Right lobe of liver (tissue), 4 donors: Measurements from ENCODE around the gene MFSD2A.

ENCODE experiments used
- CTCF ChIP-seq, 4 donors: fragments of 200-600 bp in 3 of 4; fragments of 450-650 bp in 1 of 4; IDR thresholded peaks; one replicate each; pipeline versions ENCODE4 v1.5.1 to v1.8.0; 2016 to 2022; ENCODE audit warnings: antibody characterized with exemption in 4 of 4, mild to moderate bottlenecking in 2 of 4
- POLR2A ChIP-seq: fragments of 450-650 bp; IDR thresholded peaks from one replicate; pipeline ENCODE4 v1.6.1; 2017; ENCODE audit warnings: antibody characterized with exemption, mild to moderate bottlenecking
- donor health status: DM: no; HTN: no; CAD: no.
- donor health status: DM: no; HTN: no; CAD: no.
- donor health status: DM: no; HTN: yes; CAD: no.

DNA sequence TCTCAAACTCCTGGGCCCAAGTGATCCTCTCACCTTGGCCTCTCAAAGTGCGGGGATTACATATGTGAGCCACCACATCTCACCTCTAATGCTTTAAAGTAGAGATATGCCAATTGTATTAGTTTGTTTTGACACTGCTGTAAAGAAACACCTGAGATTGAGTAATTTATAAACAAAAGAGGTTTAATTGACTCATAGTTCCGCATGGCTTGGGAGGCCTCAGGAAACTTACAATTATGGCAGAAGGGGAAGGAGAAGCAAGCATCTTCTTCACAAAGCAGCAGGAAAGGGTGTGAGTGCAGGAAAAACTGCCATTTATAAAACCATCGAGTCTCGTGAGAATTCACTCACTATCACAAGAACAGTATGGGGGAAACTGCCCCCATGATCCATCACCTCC lies 49.8 kb upstream of the MFSD2A start:
- no peak for TF ChIP-seq CTCF (IDR thresholded peaks at IDR 0.05)
- no peak for TF ChIP-seq POLR2A
